ENCODE data around the gene RPA4. TPM values are rescaled to one million over a fixed set of nuclear protein-coding genes. Genes with fewer than 3 reads are reported as not detected.
"Not testable (repeated sequence)": the region's sequence is repeated elsewhere in the genome, so short reads cannot be mapped to it uniquely, and the experiment has no call there.

The RPA4 gene, protein sequence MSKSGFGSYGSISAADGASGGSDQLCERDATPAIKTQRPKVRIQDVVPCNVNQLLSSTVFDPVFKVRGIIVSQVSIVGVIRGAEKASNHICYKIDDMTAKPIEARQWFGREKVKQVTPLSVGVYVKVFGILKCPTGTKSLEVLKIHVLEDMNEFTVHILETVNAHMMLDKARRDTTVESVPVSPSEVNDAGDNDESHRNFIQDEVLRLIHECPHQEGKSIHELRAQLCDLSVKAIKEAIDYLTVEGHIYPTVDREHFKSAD
- total RNA-seq = 6.1 TPM

DNA sequence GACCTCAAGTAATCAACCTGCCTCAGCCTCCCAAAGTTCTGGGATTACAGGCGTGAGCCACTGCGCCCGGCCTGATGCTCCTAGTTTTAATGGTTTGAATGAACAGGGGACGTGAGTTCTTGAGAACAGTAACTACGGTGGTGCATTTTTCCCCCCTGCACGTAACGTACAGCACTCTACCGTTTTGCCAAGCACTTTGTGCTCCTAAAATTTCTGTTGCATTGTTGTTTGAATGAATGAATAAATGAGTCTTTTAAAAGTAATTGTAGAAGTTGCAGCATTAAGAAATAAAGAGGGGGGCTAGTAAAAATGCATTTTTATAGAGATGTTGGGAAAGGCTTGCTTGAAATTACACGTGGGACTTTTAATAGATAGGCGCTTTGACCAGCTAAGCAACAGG is at the start of gene RPA4:
TSS of gene RPA4 (plus strand) at position 301 of the 400 bp plus-strand sequence. CDS start 403 bp downstream, outside the sequence.
- no peak for DNase-seq

- no peak for DNase-seq
Measured at GRCh38 chrX:96834137-96834536, 49.6 kb upstream of the RPA4 start.

DNA sequence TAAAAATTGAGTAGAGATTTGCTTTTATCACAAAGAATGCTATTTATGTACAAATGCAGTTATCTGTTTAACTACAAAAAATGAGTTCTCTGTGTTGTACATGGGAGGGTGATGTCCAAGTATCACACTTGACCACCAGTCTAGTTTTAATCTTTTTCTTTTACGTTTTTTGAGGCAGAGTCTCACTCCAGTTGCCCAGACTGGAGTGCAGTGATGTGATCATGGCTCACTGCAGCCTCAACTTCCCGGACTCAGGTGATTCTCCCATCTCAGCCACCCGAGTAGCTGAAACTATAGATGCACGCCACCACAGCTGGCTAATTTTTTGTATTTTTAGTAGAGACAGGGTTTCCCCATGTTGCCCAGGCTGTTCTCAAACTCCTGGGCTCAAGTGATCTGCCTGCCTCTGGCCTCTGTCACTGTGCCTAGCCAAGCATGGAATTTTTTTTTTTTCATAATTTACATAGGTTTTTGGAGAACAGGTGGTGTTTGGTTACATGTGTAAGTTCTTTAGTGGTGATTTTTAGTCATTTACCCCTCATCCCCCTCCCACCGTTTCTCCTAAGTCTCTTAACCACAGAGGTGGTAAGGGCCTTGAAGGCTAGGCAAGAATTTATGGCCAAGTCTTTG is 47.9 kb upstream of the RPA4 start:
- DNase-seq = no peak

GRCh38 chrX:96837808-96838207 is 45.9 kb upstream of the RPA4 start:
- no peak for DNase-seq

DNA sequence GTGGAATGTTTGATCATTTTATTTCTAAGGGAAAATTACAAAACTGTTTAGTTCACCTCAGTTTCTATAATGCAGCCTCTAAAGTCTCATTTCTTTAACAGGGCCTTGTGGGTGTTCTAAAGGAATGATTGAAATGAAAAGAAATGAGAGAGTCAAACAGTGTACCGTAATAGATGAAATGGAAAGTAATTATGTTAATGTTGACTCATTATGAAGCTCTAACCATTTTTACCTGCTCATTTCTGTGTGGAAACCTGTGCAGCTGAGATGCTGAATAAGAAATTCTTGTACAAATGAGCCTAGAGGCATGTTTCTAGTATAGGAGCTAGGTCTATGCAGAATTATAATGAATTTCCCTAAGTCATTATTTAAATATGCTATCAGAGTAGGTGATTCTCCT is 45.2 kb upstream of the RPA4 start:
- DNase-seq = no peak

DNA sequence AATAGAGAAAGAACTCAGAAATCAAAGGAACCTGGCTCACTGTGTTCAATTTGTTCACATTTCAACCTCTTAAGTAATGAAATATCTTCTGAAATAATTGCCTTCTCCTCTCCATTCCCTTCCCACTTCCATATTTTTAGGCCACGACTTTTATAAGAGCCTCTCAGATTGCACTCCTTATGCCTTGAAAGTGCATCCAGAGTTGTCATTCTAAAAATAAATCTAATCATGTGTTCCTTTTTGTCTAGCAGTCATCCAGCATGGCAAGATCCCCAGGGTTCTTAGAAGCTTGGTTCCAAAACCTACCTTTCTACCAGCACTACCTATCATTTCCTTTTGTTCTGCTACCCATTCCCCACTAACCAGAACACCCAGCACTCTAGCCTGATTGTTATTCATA is 42.4 kb upstream of the RPA4 start:
- no peak for DNase-seq

- DNase-seq = not testable (repeated sequence)
Measured at GRCh38 chrX:96841866-96842265, 41.8 kb upstream of the RPA4 start.

DNA sequence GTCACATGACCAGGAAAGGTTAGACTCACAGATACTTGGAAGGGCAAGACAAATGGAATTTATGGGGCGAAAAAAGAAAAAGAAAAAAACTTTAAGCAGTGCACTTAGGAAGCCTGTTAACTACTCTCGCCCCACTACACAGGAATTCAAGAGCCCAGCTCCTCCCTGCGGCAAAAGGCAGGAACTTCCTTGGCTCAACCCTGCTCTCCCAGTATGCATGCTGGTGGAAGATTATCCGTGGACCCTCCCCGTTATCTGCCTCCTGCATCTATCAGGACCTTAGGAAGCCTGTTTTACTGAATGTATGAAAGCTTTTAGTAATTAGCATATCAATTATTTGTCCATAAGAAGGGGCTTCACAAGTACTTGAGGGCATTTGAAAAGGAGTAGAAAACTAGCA is 40.1 kb upstream of the RPA4 start:
- no peak for DNase-seq

DNA sequence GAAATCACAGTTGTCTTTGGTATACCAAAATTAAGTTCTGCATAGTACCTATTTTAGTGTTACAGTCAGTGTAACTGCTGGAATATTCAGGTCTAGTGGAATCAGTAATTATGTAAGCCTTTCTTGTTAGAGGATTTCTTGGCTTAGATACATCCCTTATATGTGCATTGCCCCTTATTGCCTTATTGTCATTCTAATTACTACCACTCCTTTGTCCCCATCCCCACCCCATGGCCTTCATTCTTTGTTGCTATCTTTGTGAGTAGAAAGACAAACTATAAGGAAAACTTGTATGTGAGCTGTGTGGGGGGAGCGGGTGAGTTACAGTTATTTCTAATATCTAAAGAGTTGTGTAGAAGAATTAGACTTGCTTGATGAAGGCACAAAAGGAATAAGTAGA is 36.9 kb upstream of the RPA4 start:
- no peak for DNase-seq

GRCh38 chrX:96859422-96859821 is 24.3 kb upstream of the RPA4 start:
- DNase-seq = not testable (repeated sequence)

DNA sequence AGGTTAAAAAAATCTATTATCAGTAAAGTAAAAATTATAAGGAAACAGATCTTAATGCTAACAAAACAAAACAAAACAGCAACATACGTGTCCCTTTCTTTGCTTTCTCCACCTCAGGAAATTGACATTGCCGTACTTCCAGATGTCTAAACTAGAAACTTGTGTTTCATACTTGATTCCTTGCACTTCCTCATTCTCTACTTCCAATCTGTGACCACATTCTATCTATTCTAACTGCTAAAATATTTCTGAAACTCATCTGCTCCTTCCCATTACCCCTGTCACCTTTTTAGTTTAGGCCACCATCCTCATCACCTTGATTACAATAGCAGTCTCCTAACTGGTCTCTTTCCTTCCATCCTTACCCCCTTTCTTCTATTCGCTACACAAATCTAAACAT is 22.5 kb upstream of the RPA4 start:
- no peak for DNase-seq

DNA sequence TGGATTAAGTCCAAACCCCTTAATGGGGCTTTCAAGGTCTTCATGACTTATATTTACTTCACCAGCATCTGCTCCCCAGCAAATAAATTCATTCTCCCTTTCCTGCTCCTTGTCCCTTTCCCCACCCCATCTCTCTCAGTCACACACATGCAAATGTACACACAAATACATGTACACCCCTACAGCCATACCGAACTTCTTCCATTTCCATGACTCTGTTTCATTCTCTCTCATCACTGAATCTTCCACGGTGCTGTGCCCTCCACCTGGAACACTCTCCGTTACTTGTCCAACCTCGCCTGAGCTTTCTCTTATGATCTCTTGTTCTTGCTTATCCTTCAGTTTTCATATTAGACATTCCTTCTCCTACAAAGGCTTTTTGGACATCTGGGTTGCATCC is 22.0 kb upstream of the RPA4 start:
- DNase-seq = no peak

GRCh38 chrX:96884027-96884426 is 319 bp downstream of the RPA4 start:
- no peak for DNase-seq

DNA sequence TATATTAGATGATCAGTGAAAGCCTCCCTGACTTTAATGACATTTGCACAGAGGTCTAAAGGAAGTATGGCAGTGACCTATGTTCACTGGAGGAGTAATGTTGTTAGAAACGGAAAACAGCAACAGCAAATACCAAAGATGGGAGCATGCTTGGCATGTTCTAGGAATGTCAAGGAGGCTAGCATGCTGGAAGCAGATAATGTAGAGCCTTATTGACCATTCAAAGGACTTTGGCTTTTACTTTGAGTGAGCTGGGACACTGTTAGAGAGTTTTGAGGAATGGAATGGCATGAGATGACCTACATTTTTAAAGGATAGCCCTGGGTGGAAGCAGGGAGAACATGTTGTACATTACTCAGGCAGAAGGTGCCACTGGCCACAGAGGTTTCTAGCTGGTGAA is 6.0 kb downstream of the RPA4 start:
- peak; percentile 2 for DNase-seq

- no peak for DNase-seq
Measured at GRCh38 chrX:96906741-96907140, 23.0 kb downstream of the RPA4 start.

GRCh38 chrX:96907516-96908272 is 24.0 kb downstream of the RPA4 start:
- DNase-seq = peak; percentile 1

GRCh38 chrX:96909291-96909690 is 25.6 kb downstream of the RPA4 start:
- no peak for DNase-seq

GRCh38 chrX:96918864-96919263 is 35.2 kb downstream of the RPA4 start:
- no peak for DNase-seq

DNA sequence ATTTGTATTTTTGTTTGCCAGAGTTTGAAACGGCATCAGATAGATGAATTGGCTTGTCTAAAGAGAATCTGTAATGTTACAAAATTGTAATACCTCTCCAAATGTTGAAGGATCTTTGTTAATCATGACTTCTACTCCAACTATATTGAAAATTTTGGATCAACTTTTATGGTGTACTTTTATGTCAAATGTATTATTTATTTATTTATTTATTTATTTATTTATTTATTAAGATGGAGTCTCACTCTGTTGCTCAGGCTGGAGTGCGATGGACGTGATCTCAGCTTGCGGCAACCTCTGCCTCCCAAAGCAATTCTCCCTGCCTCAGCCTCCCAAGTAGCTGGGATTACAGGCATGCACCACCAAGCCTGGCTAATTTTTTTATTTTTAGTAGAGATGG is 36.0 kb downstream of the RPA4 start:
- DNase-seq = no peak

- DNase-seq = no peak
Measured at GRCh38 chrX:96924581-96924980, 40.9 kb downstream of the RPA4 start.

GRCh38 chrX:96929036-96929435 is 45.3 kb downstream of the RPA4 start:
- DNase-seq = no peak

All from tongue (tissue), 2 donors.